Endothelial cell of umbilical vein (primary cell): Measurements from ENCODE around the gene CAPN1.

ENCODE experiments used
- CTCF ChIP-seq, 2 donors: IDR thresholded peaks; 1 replicate in 1 of 2; 2 replicates in 1 of 2; pipeline ENCODE4 v1.5.1; 2011; ENCODE audit warnings: low read length in 2 of 2, mild to moderate bottlenecking in 2 of 2, moderate library complexity in 2 of 2, control low read depth in 1 of 2, inconsistent platforms in 1 of 2, low read depth in 1 of 2; ENCODE audit not compliant: insufficient read depth in 1 of 2; ENCODE audit errors: extremely low read depth in 1 of 2
- POLR2A ChIP-seq: IDR thresholded peaks from 2 replicates; pipeline ENCODE4 v1.6.1; 2012; ENCODE audit warnings: low read depth, mild to moderate bottlenecking, control low read depth, low read length

DNA sequence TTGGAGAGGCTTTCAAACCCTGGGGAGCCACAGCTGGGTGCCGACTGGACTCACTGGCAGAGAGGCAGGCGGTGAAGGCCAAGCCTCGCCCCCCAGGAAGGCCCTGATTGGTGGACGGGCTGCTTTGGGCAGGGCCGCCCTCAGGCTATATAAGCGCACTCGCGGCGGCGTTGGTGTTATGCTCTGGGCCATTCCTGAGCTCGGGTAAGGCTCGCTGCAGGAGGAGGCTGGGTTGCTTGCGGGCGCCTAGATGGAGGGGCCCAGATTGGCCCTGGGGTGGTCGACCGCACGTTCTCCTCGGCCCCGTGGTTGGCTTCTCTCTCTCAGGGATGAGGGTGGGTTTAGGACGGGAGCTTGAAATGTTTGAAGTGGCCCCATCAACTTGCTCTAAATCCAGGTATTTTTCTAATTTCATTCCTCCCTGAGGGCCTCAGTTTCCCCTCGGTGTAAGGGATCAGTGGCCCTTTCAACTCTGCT is 11.6 kb upstream of the CAPN1 start, which contains the start of gene SPDYC:
- no peak for TF ChIP-seq POLR2A
- no peak for TF ChIP-seq CTCF (IDR thresholded peaks at IDR 0.05; ENCODE audit: extremely low read depth in 1 of 2, insufficient read depth in 1 of 2, low read depth in 1 of 2, low read length in 2 of 2)
